ENCODE data around the gene LYST. TPM values are rescaled to one million over a fixed set of nuclear protein-coding genes. Genes with fewer than 3 reads are reported as not detected.

Gene LYST
- total and polyA plus RNA-seq, 7 donors: 6.6 to 53.2 (median 21.9) TPM

DNA sequence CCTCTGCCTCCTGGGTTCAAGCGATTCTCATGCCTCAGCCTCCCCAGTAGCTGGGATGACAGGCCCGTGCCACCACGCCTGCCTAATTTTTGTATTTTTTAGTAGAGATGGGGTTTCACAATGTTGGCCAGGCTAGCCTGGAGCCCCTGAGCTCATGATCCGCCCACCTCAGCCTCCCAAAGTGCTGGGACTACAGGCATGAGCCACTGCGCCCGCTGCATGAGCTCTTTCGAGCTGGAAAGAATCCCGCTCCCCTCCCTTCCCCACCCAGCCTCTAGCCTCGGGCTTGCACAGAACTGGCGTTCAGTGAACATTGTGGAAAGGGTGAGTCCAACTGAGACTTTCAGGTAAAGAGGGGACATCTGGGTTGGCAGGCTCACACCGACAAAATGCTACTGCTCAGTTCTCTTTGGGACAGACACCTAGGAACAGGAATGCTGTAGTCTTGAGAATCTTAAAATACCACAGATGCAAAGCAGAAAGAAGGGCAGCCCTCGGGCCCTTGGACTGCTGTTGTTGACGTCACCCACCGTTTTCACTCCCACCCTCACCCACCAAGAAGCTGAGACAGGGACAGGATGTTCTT lies 207.4 kb downstream of the LYST start:
- Histone ChIP-seq H3K36me3 (peaks cover 0 to 32% (median 9%) of the 10 kb centered on the region in 4 donors), H3K27me3 (peaks cover 0 to 9% (median under 1%) of the 10 kb centered on the region in 3 donors), H3K9me3 (peaks cover 0 to 1% (median 0%) of the 10 kb centered on the region in 4 donors), H3K27ac (no peak overlapping the region), H3K4me1 (no peaks in the 10 kb centered on the region), H3K4me3 (no peak overlapping the region)
- intact Hi-C loops (cut with DNase I): no loop called here
- WGBS, 2 donors: 95 to 97% methylated on average over 14 of the region's 14 CpGs
- DNase-seq: peak; percentile 30
- no peak for TF ChIP-seq POLR2AphosphoS5 (IDR thresholded peaks at IDR 0.05)
- no peak for TF ChIP-seq EP300 (IDR thresholded peaks at IDR 0.05)

DNA sequence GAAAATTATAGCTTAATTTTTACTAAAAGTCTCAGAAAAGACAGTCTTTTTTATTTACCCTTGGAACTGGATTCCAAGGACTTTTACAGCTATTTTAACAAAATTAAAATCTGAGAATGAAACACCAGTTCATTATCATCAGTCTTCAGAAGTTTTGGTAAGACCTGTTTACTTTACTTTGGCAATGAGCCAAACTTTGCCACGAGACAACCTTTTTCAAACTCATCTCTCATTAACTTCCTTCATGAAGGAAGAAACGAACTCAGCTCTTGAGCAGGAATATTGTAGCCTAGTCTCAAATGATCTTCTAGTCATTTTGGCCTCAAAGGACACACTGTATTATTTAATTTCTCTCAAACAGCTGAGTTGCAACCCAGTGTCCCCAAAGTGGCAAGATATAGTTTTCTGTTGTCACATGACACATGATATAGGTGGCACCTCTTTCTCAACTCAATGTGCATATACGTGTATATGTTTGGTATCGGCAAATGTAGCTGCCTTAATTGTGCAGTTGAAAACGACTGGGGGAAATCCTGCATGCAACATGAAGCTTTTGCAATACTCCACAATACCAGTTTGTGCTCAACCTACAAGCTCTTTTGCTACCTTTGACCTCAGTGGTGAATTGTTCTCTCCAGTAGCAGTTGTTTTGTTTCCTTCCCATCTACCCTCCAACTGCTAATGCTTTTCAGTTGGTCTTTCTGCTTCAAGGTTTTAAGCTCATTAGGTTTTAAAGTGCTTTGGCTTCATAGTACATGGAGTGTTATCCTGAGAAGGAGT lies 208.8 kb downstream of the LYST start:
- Histone ChIP-seq H3K36me3 (peaks cover 0 to 19% (median 4%) of the 10 kb centered on the region in 4 donors), H3K27me3 (peaks cover 0 to 16% (median 3%) of the 10 kb centered on the region in 3 donors), H3K9me3 (peaks cover 0 to 5% (median 0%) of the 10 kb centered on the region in 4 donors), H3K27ac (no peak overlapping the region), H3K4me1 (no peaks in the 10 kb centered on the region), H3K4me3 (no peak overlapping the region)
- intact Hi-C loops (cut with DNase I): no loop called here
- no peak for TF ChIP-seq POLR2A (IDR thresholded peaks at IDR 0.05)
- no peak for TF ChIP-seq EP300 (IDR thresholded peaks at IDR 0.05)
- TF ChIP-seq, protein P1, sequence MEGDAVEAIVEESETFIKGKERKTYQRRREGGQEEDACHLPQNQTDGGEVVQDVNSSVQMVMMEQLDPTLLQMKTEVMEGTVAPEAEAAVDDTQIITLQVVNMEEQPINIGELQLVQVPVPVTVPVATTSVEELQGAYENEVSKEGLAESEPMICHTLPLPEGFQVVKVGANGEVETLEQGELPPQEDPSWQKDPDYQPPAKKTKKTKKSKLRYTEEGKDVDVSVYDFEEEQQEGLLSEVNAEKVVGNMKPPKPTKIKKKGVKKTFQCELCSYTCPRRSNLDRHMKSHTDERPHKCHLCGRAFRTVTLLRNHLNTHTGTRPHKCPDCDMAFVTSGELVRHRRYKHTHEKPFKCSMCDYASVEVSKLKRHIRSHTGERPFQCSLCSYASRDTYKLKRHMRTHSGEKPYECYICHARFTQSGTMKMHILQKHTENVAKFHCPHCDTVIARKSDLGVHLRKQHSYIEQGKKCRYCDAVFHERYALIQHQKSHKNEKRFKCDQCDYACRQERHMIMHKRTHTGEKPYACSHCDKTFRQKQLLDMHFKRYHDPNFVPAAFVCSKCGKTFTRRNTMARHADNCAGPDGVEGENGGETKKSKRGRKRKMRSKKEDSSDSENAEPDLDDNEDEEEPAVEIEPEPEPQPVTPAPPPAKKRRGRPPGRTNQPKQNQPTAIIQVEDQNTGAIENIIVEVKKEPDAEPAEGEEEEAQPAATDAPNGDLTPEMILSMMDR (IDR thresholded peaks at IDR 0.05): no peak
- no peak for TF ChIP-seq POLR2AphosphoS5 (IDR thresholded peaks at IDR 0.05)
- 48 to 60% methylated on average over 5 of the region's 5 CpGs for WGBS, 2 donors
- DNase-seq: no peak

DNA sequence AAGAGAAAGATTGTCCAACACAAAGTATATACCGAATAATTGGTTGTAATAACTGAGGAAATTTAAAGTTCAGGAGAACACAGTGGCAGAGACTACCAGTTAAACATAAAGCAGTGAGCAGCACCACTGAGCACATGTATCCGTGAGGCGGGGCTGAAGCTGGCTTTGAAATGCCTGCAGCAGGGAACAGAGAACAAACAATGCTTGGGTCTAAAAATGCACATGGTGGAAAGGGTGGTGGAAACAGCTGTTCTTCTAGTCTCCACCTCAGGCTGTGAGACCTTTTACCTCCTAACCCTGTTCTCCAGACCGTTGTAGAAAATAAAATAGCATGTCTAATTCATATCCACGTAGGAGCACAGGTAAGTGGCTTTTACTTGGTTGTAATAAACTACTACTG lies 209.4 kb downstream of the LYST start:
- WGBS, 2 donors: 24 to 74% methylated on average over 5 of the region's 5 CpGs
- peaks cover 0 to 12% (median under 1%) of the 10 kb centered on the region in 4 donors for H3K36me3 ChIP-seq
- H3K4me1 ChIP-seq: no peaks in the 10 kb centered on the region
- intact Hi-C loops (cut with DNase I): no loop called here
- H3K27me3 ChIP-seq: peaks cover 0 to 22% (median 3%) of the 10 kb centered on the region in 3 donors
- H3K27ac ChIP-seq: no peak overlapping the region
- no peak overlapping the region for H3K4me3 ChIP-seq
- peaks cover 0 to 5% (median 0%) of the 10 kb centered on the region in 4 donors for H3K9me3 ChIP-seq
- DNase-seq: no peak
- no peak for TF ChIP-seq POLR2A (IDR thresholded peaks at IDR 0.05)
- no peak for TF ChIP-seq POLR2AphosphoS5 (IDR thresholded peaks at IDR 0.05)
- TF ChIP-seq, protein P1 (IDR thresholded peaks at IDR 0.05): no peak
- TF ChIP-seq EP300 (IDR thresholded peaks at IDR 0.05): no peak

DNA sequence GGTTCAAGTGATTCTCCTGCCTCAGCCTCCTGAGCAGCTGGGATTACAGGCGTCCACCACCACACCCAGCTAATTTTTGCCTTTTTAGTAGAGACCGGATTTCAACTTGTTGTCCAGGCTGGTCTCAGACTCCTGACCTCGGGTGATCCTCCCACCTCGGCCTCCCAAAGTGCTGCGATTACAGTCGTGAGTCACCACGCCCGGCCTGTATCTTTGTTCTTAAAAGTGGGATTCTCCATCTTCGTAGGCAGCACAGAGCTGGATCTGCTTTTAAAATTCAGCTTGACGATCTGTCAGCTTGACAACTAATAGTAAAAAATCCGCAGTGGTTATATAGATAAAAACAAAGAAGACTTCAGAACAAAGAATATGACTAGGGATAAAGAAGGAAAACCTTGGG lies 214.3 kb downstream of the LYST start:
- 93 to 94% methylated on average over 11 of the region's 11 CpGs for WGBS, 2 donors
- intact Hi-C loops (cut with DNase I): no loop called here
- Histone ChIP-seq H3K27ac (no peak overlapping the region), H3K36me3 (no peaks in the 10 kb centered on the region), H3K9me3 (peaks cover 0 to 5% (median 0%) of the 10 kb centered on the region in 4 donors), H3K4me3 (no peak overlapping the region), H3K27me3 (peaks cover 28 to 71% (median 38%) of the 10 kb centered on the region in 3 donors), H3K4me1 (peaks cover 0 to 29% (median 26%) of the 10 kb centered on the region in 4 donors)
- no peak for DNase-seq
- TF ChIP-seq POLR2A (IDR thresholded peaks at IDR 0.05): no peak
- no peak for TF ChIP-seq POLR2AphosphoS5 (IDR thresholded peaks at IDR 0.05)
- TF ChIP-seq, protein P1 (IDR thresholded peaks at IDR 0.05): no peak
- TF ChIP-seq EP300 (IDR thresholded peaks at IDR 0.05): no peak

DNA sequence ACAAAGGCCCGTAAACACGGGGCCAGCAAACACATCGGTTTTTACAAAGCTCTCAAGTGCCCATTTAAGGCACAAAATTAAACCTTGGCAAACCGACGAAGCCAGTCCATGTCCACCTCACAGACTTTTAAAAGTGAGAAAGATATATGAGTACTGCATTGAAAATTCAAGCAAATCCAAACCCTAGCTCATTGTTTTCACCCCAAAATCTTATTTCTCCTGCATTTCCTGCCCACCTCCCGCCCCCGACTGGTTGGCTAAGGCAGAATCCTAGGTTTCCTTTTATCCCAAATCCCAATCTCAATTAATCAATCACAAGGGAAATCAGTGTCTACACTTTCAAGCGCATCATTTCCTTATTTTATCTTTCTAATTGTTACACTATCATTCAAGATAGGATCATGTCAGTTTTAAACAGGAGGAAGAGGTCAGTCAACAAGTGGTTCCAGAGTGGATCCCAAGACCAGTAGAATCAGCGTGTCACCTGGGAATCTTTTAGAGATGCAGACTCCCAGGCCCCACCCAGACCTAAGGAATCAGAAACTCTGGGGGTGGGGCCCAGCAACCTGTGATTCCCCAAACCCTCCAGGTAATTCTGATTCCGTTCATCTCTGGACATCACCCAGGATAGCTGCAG lies 215.4 kb downstream of the LYST start:
- H3K36me3 ChIP-seq: no peaks in the 10 kb centered on the region
- intact Hi-C loops (cut with DNase I): no loop called here
- TF ChIP-seq POLR2AphosphoS5 (IDR thresholded peaks at IDR 0.05) (no peak), EP300 (IDR thresholded peaks at IDR 0.05) (no peak), POLR2A (IDR thresholded peaks at IDR 0.05) (no peak)
- TF ChIP-seq, protein P1 (IDR thresholded peaks at IDR 0.05): no peak
- no peak for DNase-seq
- H3K27me3 ChIP-seq: peaks cover 28 to 80% (median 38%) of the 10 kb centered on the region in 3 donors
- 43 to 45% methylated on average over 10 of the region's 10 CpGs for WGBS, 2 donors
- H3K4me1 ChIP-seq: peaks cover 0 to 29% (median 26%) of the 10 kb centered on the region in 4 donors
- peaks cover 0 to 5% (median 0%) of the 10 kb centered on the region in 4 donors for H3K9me3 ChIP-seq
- H3K4me3 ChIP-seq: no peak overlapping the region
- no peak overlapping the region for H3K27ac ChIP-seq

All from sigmoid colon (tissue), 7 donors.